ENCODE measurements around the gene SINHCAF.
"Not testable (repeated sequence)": the region's sequence is repeated elsewhere in the genome, so short reads cannot be mapped to it uniquely, and the experiment has no call there.

SINHCAF gene

DNA sequence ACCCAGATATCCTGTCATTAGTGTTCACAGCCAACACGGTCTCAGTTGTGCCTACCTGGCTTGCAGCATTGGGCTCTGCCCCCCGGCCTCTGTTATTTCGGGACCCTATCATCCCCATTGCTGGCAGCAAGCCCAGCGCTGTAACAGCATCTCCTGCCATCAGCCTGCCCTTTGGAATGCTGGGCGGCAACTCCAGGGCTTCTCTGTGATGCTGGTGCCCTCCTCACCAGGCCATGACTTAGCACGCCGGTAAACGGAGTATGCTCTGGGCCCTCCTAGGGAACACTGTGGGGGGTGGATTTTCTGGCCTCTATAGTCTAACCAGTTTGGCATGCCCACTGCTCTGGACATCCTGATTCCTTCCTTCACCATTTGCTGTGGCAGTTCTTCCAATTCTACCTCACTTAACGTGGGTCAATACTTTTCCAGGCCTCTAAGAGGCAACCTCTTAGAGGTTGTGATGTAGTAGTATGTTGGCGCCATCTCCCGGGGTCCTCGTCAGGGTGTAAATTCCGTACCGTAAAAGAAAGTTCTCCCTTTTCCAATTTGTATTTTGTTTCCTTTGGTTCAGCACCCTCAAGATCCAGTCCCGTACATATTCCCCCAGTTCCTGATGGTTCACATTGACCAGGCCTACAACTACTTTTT is 80.0 kb downstream of the SINHCAF start:
- H3K27ac ChIP-seq (replicated peaks) = no peak overlapping the region
- H3K27me3 ChIP-seq (ENCODE audit: insufficient read depth, poor library complexity, severe bottlenecking) = no peaks in the 10 kb centered on the region
- DNase-seq (ENCODE audit: low read depth in 1 of 2, low spot score in 1 of 2) = no peak
- TF ChIP-seq SPI1 (IDR thresholded peaks at IDR 0.05; ENCODE audit: borderline replicate concordance, low read depth) = no peak
- no peak for TF ChIP-seq GABPA (IDR thresholded peaks at IDR 0.05; ENCODE audit: low read depth)
- TF ChIP-seq POLR2AphosphoS5 (IDR thresholded peaks at IDR 0.05; ENCODE audit: low read depth) = no peak
- TF ChIP-seq REST (IDR thresholded peaks at IDR 0.05; ENCODE audit: insufficient replicate concordance, low read depth) = no peak
- TF ChIP-seq, protein P1, sequence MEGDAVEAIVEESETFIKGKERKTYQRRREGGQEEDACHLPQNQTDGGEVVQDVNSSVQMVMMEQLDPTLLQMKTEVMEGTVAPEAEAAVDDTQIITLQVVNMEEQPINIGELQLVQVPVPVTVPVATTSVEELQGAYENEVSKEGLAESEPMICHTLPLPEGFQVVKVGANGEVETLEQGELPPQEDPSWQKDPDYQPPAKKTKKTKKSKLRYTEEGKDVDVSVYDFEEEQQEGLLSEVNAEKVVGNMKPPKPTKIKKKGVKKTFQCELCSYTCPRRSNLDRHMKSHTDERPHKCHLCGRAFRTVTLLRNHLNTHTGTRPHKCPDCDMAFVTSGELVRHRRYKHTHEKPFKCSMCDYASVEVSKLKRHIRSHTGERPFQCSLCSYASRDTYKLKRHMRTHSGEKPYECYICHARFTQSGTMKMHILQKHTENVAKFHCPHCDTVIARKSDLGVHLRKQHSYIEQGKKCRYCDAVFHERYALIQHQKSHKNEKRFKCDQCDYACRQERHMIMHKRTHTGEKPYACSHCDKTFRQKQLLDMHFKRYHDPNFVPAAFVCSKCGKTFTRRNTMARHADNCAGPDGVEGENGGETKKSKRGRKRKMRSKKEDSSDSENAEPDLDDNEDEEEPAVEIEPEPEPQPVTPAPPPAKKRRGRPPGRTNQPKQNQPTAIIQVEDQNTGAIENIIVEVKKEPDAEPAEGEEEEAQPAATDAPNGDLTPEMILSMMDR (IDR thresholded peaks at IDR 0.05; ENCODE audit: insufficient read depth, low read length) = no peak
- H3K4me3 ChIP-seq (replicated peaks; ENCODE audit: insufficient read depth, low read length) = no peak overlapping the region

GRCh38 chr12:31242418-31242817 is 83.5 kb downstream of the SINHCAF start:
- not testable (repeated sequence) for DNase-seq (ENCODE audit: low read depth in 1 of 2, low spot score in 1 of 2); H3K27ac ChIP-seq (replicated peaks)

DNA sequence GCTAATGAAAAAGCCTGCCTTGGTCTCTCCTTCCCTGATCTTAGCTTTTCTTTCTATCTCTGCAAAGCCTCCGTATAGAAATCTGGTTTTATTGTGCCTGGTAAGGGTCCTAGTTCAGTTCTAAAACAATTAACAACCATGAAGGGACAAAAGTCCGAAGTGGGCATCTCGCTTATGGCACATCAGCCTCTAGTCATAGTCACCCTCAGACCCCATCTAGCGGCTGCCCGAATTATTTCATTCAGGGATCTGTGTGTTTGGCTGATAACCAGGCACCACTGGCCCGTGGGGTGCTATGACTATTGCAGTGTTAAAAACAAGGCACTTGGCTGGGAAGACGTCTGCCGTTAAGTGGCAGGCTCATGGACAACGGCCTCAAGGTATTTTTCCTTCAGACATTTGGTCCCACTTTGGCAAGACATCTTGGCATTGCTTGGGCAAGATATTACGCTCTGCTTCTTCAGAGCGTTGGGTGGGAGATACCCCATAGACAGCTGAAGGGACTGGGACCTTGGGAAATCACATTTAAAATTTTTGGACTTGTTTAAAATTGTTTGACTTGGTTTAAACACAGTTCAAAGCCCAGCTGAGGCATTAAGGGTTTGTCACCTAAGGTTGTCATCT is 87.1 kb downstream of the SINHCAF start:
- no peak for TF ChIP-seq REST (IDR thresholded peaks at IDR 0.05; ENCODE audit: insufficient replicate concordance, low read depth)
- TF ChIP-seq, protein P1 (IDR thresholded peaks at IDR 0.05; ENCODE audit: insufficient read depth, low read length) = peak; percentile 47
- Histone ChIP-seq H3K27ac (replicated peaks) (no peak overlapping the region), H3K27me3 (ENCODE audit: insufficient read depth, poor library complexity, severe bottlenecking) (no peaks in the 10 kb centered on the region), H3K4me3 (replicated peaks; ENCODE audit: insufficient read depth, low read length) (no peak overlapping the region)
- peak; percentile 4 to 60 for DNase-seq (ENCODE audit: low read depth in 1 of 2, low spot score in 1 of 2)

More at GRCh38 chr12:31242418-31242817, 83.5 kb downstream of the SINHCAF start:
- H3K27me3 ChIP-seq (ENCODE audit: insufficient read depth, poor library complexity, severe bottlenecking); H3K4me3 ChIP-seq (replicated peaks; ENCODE audit: insufficient read depth, low read length): not testable (repeated sequence)

GRCh38 chr12:31238333-31238732 is 87.6 kb downstream of the SINHCAF start:
- H3K27ac ChIP-seq (replicated peaks); H3K4me3 ChIP-seq (replicated peaks; ENCODE audit: insufficient read depth, low read length); DNase-seq (ENCODE audit: low read depth in 1 of 2, low spot score in 1 of 2); H3K27me3 ChIP-seq (ENCODE audit: insufficient read depth, poor library complexity, severe bottlenecking): not testable (repeated sequence)
